Raji (cell line): Measurements from ENCODE around the gene SYVN1.

ENCODE experiments used
- POLR2A ChIP-seq: IDR thresholded peaks from 2 replicates; pipeline ENCODE4 v1.6.1; 2011; ENCODE audit warnings: low read depth, low read length, control low read depth; ENCODE audit not compliant: insufficient read depth

SYVN1 gene

DNA sequence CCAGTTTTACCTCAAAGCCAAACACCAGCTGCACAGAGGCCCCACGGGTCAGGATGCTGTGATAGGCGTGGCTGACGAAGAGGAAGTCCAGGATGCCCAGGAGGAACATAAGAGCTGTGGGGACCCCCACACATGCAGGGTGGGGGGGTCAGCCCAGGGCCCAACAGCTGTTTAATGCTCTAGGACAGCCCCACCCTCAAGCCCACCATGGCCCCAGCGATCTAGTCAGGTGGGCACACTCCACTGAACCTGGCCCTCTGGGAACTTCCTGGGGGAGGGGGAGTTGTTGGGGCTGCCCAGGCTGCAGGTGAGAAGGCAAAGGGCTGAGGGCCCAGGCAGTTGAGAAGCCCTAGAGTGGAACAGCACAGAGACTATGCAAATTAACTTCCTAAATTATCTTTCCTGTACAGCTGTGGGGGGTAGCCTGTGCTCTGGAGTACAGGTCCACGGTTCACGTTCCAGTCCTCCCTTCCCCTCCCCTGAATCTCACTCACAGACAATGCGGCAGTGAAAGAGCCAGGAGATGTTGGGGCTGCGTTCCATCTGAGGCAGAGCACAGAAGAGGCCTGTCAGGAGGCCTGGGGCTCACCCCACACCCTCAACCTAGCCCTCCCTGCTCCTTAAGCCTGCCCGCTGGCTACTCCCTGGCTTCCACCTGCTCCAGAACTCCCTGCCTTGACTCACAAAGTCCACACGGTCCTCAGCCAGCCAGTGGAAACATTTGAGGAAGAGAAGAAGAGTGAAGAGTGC, 1.9 kb downstream of the SYVN1 start:
- TF ChIP-seq POLR2A: peak; percentile 74

DNA sequence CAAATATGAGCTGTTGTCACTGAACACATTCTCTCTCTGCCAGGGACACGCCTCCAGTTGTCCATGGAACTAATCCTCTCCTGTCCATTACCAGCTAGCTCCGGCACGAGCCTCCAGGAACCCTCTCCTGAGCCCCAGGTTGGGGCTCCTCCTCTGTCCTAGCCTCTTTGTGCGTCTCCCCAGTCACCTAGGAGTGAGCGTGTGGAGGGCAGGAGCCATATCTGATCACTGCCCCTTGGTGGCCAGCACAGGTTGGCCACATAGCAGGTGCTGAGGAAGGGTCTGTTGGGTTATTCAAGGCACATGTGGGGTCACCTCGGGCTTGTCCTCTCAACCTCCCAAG, 2.5 kb downstream of the SYVN1 start:
- no peak for TF ChIP-seq POLR2A

DNA sequence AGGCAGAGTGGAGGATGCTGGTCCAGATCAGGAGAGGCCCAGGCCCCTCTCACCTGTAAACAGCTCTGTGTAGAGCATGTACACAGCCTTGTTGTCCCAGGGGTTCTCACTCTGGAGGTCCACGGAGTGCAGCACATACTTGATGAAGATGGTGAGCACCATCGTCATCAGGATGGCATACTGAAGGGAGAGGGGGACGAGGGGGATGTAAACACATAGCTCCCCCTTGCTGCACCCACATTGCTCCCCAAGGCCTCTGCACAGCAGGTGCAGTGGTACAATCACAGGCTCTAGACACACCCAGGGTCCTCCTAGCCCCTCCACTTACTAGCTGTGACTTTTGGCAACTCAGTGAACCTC, 2.9 kb downstream of the SYVN1 start:
- no peak for TF ChIP-seq POLR2A

DNA sequence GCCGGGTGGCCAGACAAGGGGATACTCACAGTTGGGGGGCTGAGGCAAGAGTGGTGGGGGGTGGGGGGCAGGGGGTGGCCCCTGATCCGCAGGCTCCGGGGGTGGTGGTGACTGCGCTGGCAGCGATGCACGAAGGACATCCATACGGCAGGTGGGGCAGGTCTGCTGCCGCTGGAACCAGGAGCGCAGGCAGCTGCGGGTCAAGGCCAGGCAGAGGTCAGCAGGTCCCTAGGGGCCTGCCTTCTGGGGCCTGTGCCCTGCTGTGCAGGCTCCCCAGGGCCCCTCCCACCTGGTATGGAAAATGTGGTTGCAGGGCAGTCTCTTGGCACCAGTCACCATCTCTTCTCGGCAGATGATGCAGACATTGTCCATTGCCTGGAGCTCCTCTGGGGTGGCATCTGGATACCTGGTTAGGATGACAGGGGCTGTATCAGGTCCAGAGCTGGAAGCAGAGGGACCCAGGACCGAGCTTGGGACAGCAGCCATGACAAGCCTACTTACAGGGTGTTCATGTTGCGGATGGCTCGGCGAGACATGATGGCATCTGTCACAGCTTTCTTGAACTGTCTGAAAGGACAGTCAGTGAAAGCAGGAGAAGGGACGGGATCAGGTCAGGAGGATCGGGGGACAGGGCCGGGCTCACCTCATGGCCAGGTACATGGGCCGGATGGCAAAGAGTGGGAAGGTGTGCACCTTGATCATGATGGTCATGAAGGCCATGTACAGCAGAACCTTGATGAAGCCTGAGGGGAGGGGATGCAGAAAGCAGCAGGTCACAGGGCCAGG, 3.5 kb downstream of the SYVN1 start:
- no peak for TF ChIP-seq POLR2A

DNA sequence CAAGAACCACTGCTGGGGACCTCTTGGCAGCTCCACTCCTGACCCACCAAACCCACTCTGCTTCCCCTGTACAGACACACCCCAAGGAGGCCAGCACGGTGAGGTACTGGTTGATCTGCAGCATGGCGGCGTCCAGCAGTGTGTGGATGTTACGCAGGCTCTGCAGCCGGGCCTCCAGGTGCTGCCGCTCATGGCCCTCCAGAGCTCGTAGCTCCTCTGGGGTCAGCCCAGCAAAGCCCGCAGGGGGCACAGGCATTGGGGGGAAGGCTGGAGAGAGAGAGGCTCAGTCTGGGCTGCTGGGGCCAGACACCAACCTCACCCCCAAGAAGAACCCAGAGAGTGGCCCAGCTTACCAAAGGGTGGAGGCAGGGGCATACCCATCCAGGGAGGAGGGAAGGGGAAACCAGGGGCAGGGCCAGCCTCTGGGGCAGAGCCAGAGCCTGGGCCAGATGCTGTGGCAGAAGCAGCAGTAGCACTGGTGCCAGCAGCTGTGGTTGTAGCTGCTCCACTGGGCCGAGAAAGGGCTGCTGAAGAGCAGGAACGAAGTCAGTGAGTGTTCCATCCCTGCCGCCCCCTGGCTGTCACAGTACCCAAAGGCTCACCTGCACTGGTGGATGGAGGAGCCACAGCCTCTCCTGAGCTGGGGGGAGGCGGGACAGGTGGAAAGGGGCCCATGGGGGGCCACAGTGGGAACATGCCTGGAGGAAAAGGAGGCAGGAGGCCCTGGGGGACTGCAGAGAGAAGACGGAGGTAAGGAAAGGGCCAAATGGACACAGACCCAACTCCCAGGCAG, 4.5 kb downstream of the SYVN1 start:
- TF ChIP-seq POLR2A: no peak

DNA sequence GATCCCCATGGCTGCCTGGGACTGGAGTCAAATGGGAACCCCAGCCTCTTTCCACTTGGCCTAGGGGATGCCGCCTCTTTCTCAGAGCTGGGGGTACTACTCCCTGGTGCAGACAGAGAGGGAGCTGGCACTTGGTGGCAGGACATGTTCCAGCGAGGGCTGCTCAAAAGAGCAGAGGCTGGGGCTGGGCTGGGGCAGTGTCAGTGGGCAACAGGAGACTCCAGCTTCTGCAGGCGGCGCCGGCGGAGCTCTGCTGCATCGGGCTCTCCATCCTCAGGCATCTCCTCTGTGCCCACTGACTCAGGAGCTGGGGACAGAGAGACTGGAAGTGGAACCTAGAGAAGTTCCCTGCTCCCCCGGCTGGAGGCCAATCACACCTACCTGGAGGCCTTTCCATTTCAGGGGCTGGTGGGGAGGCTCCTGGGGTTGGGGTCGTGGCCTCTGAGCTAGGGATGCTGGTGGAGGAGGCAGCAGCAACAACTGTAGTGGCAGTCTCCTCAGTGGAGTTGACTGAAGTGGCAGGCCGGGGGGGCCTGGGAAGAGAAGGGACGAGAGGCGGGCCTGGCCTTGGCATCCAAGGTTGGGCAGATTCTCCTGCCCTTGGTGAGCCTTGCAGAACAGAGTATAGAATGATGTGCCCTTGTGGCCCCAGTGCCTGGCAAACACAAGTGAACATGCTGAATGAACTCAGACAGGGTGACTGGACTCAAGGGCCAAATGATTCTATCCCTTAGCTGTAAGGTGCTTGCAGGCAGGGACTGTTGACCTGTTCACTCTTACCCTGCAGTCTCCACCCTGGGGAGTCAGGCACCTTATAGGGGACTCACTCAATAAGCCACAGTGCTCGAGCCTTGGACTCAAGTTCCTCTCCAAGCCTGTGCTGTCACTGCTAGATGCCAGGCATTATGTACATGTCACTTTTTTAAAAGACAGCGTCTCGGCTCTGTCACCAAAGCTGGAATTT, 5.9 kb downstream of the SYVN1 start:
- TF ChIP-seq POLR2A: peak; percentile 32; the same call in 1 of the 2 replicates

DNA sequence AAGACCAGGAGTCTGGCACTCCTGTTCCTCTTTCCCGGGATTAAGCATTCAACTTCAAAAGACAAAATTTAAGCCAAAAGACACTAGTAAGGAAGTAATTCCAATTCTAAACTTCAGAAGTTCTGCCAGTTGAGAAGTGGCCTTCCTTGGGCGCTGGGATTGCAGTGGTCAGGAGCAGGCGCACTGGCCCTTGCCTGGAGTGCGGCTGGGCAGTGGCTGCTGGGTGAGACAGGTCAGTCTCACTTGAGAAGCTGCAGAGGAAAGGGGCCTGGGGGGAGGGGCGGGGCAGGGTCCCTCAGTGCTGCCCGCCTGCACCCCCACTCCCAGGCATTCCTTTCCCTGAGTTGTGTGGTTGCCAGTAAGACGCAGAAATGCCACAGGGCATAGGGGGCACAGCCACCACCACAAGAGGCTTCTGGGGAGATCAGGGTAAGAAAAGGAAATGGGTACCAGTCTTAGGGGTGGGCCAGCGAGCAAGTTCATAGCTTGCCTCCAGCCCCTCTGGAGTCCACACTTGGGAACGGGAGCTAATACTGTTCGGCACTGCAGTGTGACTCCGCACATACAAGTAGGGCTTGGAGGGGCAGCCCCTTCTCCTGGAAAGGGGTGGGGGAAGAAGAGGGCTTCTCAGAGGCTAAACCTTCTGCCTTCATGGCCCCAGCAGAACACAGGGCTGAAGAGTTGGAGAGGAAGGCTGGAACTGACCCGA, 6.7 kb downstream of the SYVN1 start:
- TF ChIP-seq POLR2A: peak; percentile 43; the same call in 1 of the 2 replicates

DNA sequence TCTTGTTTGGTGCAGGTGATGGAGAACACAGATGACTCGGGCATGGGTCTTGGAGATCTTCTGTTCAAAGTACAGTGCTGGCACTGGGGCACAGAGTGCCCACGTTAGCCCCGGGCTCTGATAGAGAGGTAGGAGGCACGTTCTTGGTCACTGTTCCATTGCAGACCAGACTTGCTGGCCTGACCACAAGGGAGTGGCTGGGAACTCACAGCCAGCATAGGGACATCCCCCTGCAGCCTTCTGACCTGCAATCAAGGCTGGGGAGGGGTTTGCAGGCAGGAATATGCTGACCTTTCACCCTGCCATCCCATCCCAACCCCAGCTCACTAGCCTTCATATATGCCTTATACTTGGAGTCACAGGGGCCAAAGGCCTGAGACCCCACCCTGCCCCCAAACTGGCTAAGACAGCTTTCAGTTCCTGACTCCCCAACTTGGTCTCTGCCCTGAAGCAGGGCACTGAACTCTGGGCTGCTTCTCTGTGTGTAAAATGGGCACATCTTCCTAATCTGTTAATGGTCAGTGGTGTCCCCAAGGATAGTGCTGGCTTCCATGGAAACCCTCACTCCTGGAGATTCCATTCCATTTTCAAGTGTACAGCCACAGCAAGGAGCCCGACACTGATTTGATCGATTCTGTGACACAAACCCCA, 7.6 kb downstream of the SYVN1 start:
- TF ChIP-seq POLR2A: peak; percentile 67

DNA sequence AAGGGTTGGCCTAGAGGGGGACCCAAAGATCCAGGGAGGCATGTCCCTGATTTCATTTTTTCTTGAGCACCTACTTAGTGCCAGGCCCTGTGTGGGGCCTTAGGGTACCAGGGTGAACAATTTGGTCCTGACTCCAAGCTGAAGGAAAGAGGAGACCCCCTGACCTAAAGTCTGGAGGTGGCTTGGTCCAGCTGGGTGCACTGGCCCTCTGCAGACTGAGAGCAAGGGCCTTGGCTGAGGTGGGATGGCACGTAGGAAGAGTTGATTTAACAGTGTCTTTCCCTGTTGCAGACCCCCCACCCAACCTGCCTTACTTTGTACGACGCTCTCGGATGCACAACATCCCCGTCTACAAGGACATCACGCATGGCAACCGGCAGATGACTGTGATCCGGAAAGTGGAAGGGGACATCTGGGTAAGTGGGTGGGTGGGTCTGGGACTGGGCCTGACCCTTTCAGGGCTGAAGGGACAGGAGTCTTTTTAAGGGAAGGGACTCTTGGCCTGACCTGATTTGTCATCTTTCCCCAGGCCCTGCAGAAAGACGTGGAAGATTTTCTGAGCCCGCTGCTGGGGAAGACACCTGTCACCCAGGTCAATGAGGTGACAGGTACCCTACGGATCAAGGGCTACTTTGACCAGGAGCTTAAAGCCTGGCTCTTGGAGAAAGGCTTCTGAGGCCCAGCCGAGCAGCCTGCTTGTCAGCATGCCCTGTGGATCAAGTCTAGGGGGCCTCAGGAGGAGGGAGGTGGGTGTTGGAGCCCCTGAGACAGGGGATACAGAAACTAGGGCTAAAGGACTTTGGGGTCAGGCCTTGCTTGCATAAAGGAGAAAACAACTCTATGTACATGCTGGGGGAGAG, 8.9 kb downstream of the SYVN1 start:
- no peak for TF ChIP-seq POLR2A

DNA sequence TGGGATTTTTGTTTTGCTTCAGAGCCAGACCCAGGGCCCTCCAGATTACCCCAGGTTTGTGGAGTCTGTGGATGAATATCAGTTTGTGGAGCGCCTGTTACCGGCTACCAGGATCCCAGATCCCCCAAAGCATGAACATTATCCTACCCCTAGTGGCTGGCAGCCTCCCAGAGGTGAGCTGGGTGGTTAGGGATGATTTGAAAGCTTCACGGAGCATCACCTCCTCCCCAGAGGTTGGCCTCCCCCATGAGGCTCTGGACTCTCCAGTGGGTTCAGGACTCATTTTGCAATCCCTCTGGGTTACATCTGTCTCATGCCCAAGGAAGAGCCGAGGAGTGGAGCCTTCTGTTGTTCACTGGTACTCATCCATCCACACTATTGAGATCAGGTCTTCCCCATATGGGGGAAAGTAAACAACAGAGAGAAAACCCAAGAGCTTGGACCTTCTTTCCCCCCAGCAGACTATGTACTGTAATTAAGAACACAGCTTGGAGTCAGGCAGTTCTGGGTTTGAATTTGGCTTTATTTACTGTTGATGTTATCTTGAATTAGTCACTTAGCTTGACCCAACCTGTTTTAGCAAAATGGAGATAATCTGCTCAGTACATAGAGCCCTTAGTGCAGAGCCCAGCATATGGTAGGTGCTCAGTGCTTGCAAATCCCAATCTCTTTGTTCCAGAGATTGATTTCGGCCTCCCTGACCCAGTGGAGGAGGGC, 9.7 kb downstream of the SYVN1 start:
- 0 out of 2 replicates have a peak, but pooled peaks have one; percentile 18 for TF ChIP-seq POLR2A

DNA sequence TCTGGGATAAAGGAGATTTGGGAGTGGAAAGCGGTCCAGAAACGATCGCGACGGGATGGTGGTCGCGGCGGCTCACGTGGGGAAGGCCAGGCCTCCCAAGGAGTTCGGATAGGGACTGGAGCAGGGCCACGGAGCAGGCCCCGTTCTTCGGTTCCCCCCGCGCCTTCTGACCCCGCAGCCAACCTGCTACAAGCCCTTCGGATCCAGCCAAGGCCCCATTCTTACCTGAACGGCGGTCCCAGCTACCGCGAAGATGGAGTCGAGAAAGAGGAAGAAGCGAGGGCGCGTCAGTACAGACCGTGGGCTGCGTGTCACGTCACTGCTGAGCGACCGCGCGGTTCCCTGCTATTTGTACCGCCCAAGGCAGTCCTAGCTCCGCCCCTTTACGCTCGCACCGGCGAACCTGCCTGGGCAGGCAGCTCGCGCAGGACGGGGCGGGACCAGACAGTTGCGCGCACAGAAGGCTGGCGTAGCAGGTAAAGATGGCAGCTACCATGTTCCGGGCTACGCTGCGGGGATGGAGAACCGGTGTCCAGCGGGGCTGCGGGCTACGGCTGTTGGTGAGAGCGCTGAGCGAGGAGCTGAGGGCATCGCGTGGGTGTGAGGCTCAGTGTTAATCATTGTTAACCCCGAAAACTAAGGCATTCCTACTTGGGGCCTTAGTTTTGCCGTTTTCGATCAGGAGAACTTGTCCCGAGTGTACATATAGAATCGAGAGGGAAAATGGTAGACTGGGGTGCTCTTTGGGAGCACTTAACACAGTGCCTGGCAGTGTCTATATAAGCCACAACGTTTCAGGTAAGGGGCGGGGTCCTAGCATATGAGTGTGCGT, 12.2 kb downstream of the SYVN1 start, which contains the start of the genes FAU and MRPL49:
FAU (minus strand) TSS at position 270 of the 832 bp plus-strand sequence. CDS start 321 bp downstream, outside the sequence.
MRPL49 (plus strand) TSS at position 457 of the 832 bp plus-strand sequence; CDS start at position 483, 26 bp downstream.
- peak; percentile 97 for TF ChIP-seq POLR2A
